ENCODE data around the gene SLC9A7.

- TF ChIP-seq POLR2AphosphoS5 (IDR thresholded peaks at IDR 0.05; ENCODE audit: low read depth, low read length) (no peak), SIN3A (IDR thresholded peaks at IDR 0.05; ENCODE audit: borderline replicate concordance, insufficient read depth, low read length) (no peak), FOXP2 (optimal IDR thresholded peaks at IDR 0.05; ENCODE audit: borderline replicate concordance, extremely low read depth, extremely low read length, insufficient read depth) (no peak), REST (IDR thresholded peaks at IDR 0.05; ENCODE audit: insufficient read depth in 1 of 2, low read depth in 2 of 2, low read length in 2 of 2) (no peak)
These were observed 116.8 kb downstream of the SLC9A7 start for GRCh38 chrX:46642145-46642544.
